Measurements from ENCODE around the gene ZNF880. TPM values are rescaled to one million over a fixed set of nuclear protein-coding genes. Genes with fewer than 3 reads are reported as not detected.
A peak's percentile ranks its signal among the peaks of the same experiment; 100 is the strongest.

ZNF880 gene
- total RNA-seq, result 10 to 100 TPM in 8 of 9 donors, 1 to 10 TPM in 1; 7.5 to 23.1 (median 16.4) TPM
- polyA plus RNA-seq, result 10 to 100 TPM; 18.3 to 19.4 (median 18.8) TPM
- long read RNA-seq, donor 1, partial matches to known transcripts, result 0 of 2 reads
- long read RNA-seq, donor 1, other reads (novel, unspliced or antisense), result 0 of 2 reads
- long read RNA-seq, donor 2, transcript ZNF880-202 (4 exons, 2,230 nt), result major isoform, 5 of 8 reads
- long read RNA-seq, donor 2, partial matches to known transcripts, result 0 of 8 reads
- long read RNA-seq, donor 2, other reads (novel, unspliced or antisense), result 0 of 8 reads
- long read RNA-seq, donor 3, transcript ZNF880-202 (4 exons, 2,230 nt), result major isoform, 5 of 13 reads
- long read RNA-seq, donor 3, partial matches to known transcripts, result 0 of 13 reads
- long read RNA-seq, donor 3, other reads (novel, unspliced or antisense), result 0 of 13 reads
- long read RNA-seq, donor 4, transcript ZNF880-206 (4 exons, 953 nt), result major isoform, 8 of 8 reads
- long read RNA-seq, donor 4, partial matches to known transcripts, result 0 of 8 reads
- long read RNA-seq, donor 4, other reads (novel, unspliced or antisense), result 0 of 8 reads
- long read RNA-seq, donor 5, partial matches to known transcripts, result 0 of 9 reads
- long read RNA-seq, donor 5, other reads (novel, unspliced or antisense), result 3 of 9 reads
- long read RNA-seq, donor 6, partial matches to known transcripts, result 0 of 4 reads
- long read RNA-seq, donor 6, other reads (novel, unspliced or antisense), result 0 of 4 reads
- long read RNA-seq, donor 7, transcript ZNF880-202 (4 exons, 2,230 nt), result major isoform, 5 of 7 reads
- long read RNA-seq, donor 7, partial matches to known transcripts, result 0 of 7 reads
- long read RNA-seq, donor 7, other reads (novel, unspliced or antisense), result 0 of 7 reads
- long read RNA-seq, donor 8, transcript ZNF880-202 (4 exons, 2,230 nt), result major isoform, 7 of 14 reads
- long read RNA-seq, donor 8, partial matches to known transcripts, result 0 of 14 reads
- long read RNA-seq, donor 8, other reads (novel, unspliced or antisense), result 0 of 14 reads
- long read RNA-seq, donor 9, partial matches to known transcripts, result 0 of 7 reads
- long read RNA-seq, donor 9, other reads (novel, unspliced or antisense), result 0 of 7 reads
- long read RNA-seq, donor 10, partial matches to known transcripts, result 0 of 4 reads
- long read RNA-seq, donor 10, other reads (novel, unspliced or antisense), result 0 of 4 reads

GRCh38 chr19:52369559-52370340, at the start of gene ZNF880:
Gene ZNF880 (plus strand): TSS chr19:52369923. CDS start chr19:52369966, 43 bp downstream.
- H3K9me3 ChIP-seq (replicated peaks in 1 of 3), result peaks cover 0 to 28% (median 6%) of the 10 kb centered on the region in 3 donors
- intact Hi-C loops (cut with DNase I), result no loop called here
- no peaks in the 10 kb centered on the region for H3K27me3 ChIP-seq
- TF ChIP-seq CTCF (IDR thresholded peaks at IDR 0.05), result peak in 2 of 6 experiments; percentile 11 to 13
- TF ChIP-seq POLR2A (IDR thresholded peaks at IDR 0.05), result peak; percentile 36 to 59
- peak within 1 kb of the TSS; percentile 7 to 82 (median 37) for H3K4me3 ChIP-seq
- WGBS, 4 donors, result 1 to 4% (median 1%) methylated on average over 33 to 52 of the region's 52 CpGs
- DNase-seq, result peak; percentile 91 to 96 (median 93)
- H3K4me1 ChIP-seq (replicated peaks in 1 of 2), result peaks cover 5% of the 10 kb centered on the region in 2 donors
- peak within 1 kb of the TSS; percentile 71 to 99 (median 90) for H3K27ac ChIP-seq
- H3K36me3 ChIP-seq (replicated peaks in 1 of 2), result peaks cover 0 to 21% of the 10 kb centered on the region in 2 donors

GRCh38 chr19:52322429-52322828, 47.3 kb upstream of the ZNF880 start:
- H3K4me3 ChIP-seq, result peak overlapping the region in 1 of 4 donors; percentile 3
- TF ChIP-seq CTCF (IDR thresholded peaks at IDR 0.05) (no peak), POLR2A (IDR thresholded peaks at IDR 0.05) (no peak)
- intact Hi-C loops (cut with DNase I), result no loop called here
- DNase-seq, result no peak
- H3K4me1 ChIP-seq (replicated peaks in 1 of 2), result no peaks in the 10 kb centered on the region
- H3K9me3 ChIP-seq (replicated peaks in 1 of 3), result peaks cover 26 to 83% (median 43%) of the 10 kb centered on the region in 3 donors
- WGBS, 4 donors, result 96 to 98% (median 97%) methylated on average over 6 of the region's 6 CpGs
- H3K27me3 ChIP-seq, result no peaks in the 10 kb centered on the region
- H3K36me3 ChIP-seq (replicated peaks in 1 of 2), result peaks cover 0 to 8% of the 10 kb centered on the region in 2 donors
- H3K27ac ChIP-seq, result no peak overlapping the region

DNA sequence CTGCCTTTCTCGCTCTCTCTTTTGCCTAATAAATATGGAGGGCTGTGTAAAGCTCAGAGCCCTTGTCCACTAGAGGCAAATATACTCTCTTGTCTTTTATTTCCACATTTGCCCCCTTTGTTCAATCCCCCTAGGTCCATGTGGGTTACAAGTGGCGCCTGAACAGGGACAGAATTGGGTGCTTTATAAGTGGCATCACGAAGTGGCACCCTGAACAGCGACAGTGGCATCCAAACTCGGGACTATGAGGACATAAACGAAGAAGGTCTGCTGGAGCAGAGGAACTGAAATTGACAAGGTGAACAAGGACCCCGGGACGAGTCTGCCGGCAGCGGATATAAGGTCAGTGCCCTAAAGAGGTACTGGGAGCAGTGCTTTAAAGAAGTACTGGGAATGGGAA, 38.0 kb upstream of the ZNF880 start:
- 78 to 92% (median 85%) methylated on average over 10 of the region's 10 CpGs for WGBS, 4 donors
- Histone ChIP-seq H3K4me3 (no peak overlapping the region), H3K4me1 (replicated peaks in 1 of 2) (peaks cover 2 to 3% of the 10 kb centered on the region in 2 donors), H3K27me3 (no peaks in the 10 kb centered on the region), H3K27ac (no peak overlapping the region), H3K36me3 (replicated peaks in 1 of 2) (no peaks in the 10 kb centered on the region), H3K9me3 (replicated peaks in 1 of 3) (peaks cover 0 to 41% (median 8%) of the 10 kb centered on the region in 3 donors)
- intact Hi-C loops (cut with DNase I), result no loop called here
- no peak for DNase-seq
- TF ChIP-seq POLR2A (IDR thresholded peaks at IDR 0.05) (no peak), CTCF (IDR thresholded peaks at IDR 0.05) (no peak)

All from adrenal gland (tissue), 19 donors.